T-helper 1 cell treated with Interleukin-12 subunit alpha and Interleukin-12 subunit beta and Interleukin-4 antibody, amounts not matched to agents 30 μg/mL and 1 μg/mL, for 36 hours (primary cell): ENCODE measurements around the gene PRSS1.
"Not testable (repeated sequence)": the region's sequence is repeated elsewhere in the genome, so short reads cannot be mapped to it uniquely, and the experiment has no call there.

ENCODE experiments used
- H3K27ac Mint-ChIP-seq: one replicate; pipeline ENCODE4 v1.8.0; 2021; ENCODE audit warnings: mild to moderate bottlenecking, mixed read lengths
- H3K27me3 Mint-ChIP-seq: one replicate; pipeline ENCODE4 v1.8.0; 2021; ENCODE audit warnings: low read depth, mixed read lengths
- H3K36me3 Mint-ChIP-seq: one replicate; pipeline ENCODE4 v1.8.0; 2021; ENCODE audit warnings: low read depth, mixed read lengths
- H3K4me1 Mint-ChIP-seq: one replicate; pipeline ENCODE4 v1.8.0; 2021; ENCODE audit warnings: low read depth, mixed read lengths
- H3K4me3 Mint-ChIP-seq: one replicate; pipeline ENCODE4 v1.8.0; 2021; ENCODE audit warnings: mild to moderate bottlenecking, moderate library complexity, mixed read lengths
- H3K9me3 Mint-ChIP-seq: one replicate; pipeline ENCODE4 v1.8.0; 2021; ENCODE audit warnings: mixed read lengths

Gene PRSS1

DNA sequence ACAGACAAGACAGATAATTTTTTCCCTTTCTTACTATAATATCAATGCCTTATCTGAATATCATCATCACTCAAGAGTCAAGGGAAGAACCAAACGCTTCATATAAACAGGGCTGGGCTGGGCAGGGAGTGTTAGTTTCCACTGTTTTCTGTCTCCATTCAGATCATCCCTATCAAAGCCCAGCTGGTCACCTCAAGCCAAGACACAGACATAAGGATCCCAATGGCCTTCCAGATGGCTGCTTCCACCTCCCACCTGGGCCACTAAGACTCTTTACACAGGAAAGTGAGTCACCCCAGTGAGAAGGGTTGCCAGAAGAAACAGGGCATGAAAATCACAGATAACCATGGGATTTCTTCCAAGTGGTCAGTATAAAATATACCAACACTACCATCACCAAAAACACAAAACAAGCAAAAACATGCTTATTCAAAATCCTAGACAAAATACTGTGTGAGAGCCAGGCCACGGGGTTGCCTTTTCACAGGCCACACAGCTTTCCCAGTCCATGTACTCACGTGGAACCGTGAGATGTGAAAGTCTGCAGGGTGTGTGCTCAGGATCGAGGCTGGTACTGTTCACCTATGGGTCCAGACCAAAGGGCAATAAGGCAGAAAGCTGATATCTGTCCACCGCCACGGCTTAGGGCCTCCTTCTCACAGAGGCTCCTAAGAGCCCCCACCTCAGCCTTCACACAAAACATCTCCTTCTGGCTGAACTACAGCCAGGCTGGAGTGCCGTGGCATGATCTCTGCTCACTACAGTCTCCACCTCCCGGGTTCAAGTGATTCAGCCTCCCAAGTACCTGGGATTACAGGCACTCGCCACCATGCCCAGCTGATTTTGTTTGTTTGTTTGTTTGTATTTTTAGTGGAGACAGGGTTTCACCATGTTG is 5.7 kb downstream of the PRSS1 start:
- no peak overlapping the region for H3K4me3 Mint-ChIP-seq
- H3K27ac Mint-ChIP-seq: no peak overlapping the region
- no peaks in the 10 kb centered on the region for H3K36me3 Mint-ChIP-seq
- H3K27me3 Mint-ChIP-seq: peaks cover 9% of the 10 kb centered on the region
- H3K9me3 Mint-ChIP-seq: no peaks in the 10 kb centered on the region
- H3K4me1 Mint-ChIP-seq: peaks cover 2% of the 10 kb centered on the region

DNA sequence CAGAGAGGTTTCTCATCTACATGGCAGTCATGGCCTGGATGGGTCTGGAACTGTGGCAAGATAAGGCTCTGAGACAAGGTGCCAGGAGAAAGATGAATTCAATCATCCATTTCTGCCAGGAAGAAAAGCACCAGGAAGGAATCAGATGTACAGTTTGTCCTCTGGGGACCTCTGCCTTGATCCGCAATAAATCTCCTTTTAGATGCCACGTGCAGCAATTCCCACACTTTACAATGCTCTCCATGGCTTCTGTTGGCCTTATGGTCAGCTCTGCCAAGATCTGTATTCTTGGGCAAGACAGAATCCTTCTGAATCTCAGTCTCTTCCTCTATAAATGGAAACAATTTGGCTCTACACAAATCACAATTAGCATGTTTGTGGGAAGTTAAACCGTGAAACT is 9.0 kb downstream of the PRSS1 start:
- not testable (repeated sequence) for H3K4me3 Mint-ChIP-seq, H3K4me1 Mint-ChIP-seq, H3K27ac Mint-ChIP-seq, H3K36me3 Mint-ChIP-seq, H3K9me3 Mint-ChIP-seq, H3K27me3 Mint-ChIP-seq

DNA sequence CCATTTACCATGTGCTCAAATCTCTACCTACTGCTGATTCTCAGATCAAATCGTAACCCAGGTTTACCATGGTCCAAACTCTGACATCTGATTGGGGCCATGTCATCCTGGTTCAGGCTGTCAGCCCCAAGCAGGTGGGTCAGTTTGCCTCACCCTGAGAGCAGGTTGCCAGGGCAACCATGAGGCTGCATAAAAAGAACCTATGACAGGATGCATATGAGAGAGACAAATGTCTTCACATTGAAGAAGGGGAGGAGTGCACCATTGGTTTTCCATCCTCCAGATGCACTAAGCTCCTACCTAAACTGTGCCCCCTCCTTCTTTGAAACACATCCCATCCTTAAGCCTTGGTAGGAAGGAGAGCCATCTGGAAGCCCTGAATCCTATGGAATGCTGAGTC is 10.2 kb downstream of the PRSS1 start:
- Mint-ChIP-seq H3K9me3 (no peaks in the 10 kb centered on the region), H3K4me3 (no peak overlapping the region), H3K27me3 (no peaks in the 10 kb centered on the region), H3K36me3 (no peaks in the 10 kb centered on the region), H3K27ac (no peak overlapping the region), H3K4me1 (peaks cover 2% of the 10 kb centered on the region)

DNA sequence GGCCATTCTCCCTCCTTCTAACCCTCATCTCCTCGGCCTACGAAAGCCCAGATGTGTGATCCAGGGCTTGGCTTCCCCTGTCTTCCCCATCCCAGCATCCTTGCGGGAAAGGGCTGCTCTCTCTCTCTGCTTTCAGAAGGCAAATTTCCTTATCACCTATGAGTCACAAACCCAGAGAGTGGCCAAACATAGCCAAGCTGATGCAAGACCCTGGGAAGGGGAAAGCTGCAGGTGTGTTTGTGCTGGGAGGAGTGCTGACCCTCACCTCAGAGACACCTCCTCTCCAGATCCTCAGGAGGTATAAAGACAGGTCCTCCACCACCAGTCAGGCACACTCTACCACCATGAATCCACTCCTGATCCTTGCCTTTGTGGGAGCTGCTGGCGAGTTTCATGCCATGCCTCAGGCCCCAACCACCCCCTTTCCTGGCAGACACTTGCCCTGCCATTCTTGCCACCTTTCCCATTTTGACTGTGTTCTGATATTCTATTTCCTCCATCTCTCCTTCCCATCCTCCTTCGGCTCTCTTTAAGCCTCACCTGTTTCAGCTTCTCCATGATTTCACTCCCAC is 10.9 kb downstream of the PRSS1 start:
- Mint-ChIP-seq H3K27me3 (no peaks in the 10 kb centered on the region), H3K4me3 (no peak overlapping the region), H3K27ac (no peak overlapping the region), H3K9me3 (no peaks in the 10 kb centered on the region), H3K36me3 (no peaks in the 10 kb centered on the region), H3K4me1 (peaks cover 2% of the 10 kb centered on the region)

DNA sequence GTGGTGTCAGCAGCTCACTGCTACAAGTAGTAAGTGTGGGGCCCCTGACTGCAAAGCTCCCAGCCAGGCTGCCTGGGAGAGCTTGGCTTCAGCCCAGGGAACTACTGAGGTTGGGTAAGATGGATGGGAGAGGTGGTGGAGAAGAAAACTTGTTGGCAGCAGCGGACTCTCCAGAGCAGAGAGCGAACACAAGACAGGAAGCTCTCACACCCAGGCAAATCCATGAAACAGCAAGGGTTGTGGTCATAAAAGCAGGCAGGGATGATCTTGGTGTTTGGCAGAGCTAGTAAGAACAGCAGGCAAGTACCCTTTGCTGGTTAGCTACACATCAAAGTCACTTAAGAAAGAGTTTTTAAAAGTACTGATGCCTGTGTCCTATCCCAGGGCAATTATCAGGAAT is 12.3 kb downstream of the PRSS1 start:
- not testable (repeated sequence) for H3K4me3 Mint-ChIP-seq, H3K36me3 Mint-ChIP-seq, H3K27ac Mint-ChIP-seq, H3K27me3 Mint-ChIP-seq, H3K9me3 Mint-ChIP-seq, H3K4me1 Mint-ChIP-seq

DNA sequence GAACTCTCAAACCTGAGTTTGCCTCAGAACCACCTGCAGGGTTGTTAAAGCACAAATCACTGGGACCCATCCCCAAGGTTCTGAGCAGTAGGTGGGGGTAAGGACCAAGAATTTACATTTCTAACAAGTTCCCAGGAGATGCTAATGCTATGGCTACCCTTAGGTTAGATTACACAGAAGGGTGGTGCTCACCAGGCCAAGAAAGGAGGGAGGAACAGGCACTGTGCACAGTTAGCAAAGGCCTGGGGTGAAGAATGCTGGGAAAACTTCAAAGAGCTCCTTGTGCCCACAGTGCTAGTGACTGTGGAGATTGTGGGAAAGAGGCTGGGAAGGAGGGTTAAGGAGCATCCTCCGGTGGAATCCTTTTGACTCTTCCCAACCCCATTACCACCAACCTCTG is 12.8 kb downstream of the PRSS1 start:
- H3K27me3 Mint-ChIP-seq: no peaks in the 10 kb centered on the region
- no peaks in the 10 kb centered on the region for H3K9me3 Mint-ChIP-seq
- H3K4me1 Mint-ChIP-seq: peaks cover 2% of the 10 kb centered on the region
- no peak overlapping the region for H3K4me3 Mint-ChIP-seq
- no peak overlapping the region for H3K27ac Mint-ChIP-seq
- no peaks in the 10 kb centered on the region for H3K36me3 Mint-ChIP-seq

DNA sequence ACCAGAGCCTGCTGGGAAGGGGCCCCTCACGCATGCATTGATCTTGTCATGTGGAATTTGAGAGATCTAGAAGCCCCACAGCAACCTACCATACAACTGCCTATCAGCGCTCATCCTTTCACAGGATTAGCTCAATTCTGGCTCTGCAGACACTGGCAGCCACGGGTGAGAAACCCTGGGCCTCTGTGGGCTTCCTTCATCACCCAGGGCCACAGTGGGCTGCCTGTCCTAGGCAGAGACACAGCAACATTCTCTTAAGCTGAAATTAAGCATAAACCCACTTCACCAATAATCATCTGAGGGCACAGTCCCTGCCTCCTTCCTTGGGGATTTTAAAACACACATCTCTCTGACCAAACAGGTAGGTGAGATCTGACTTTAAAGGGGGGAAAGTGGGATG is 18.2 kb downstream of the PRSS1 start:
- Mint-ChIP-seq H3K4me1 (peaks cover 4% of the 10 kb centered on the region), H3K27me3 (peaks cover 7% of the 10 kb centered on the region), H3K36me3 (no peaks in the 10 kb centered on the region), H3K9me3 (no peaks in the 10 kb centered on the region), H3K4me3 (no peak overlapping the region), H3K27ac (no peak overlapping the region)

DNA sequence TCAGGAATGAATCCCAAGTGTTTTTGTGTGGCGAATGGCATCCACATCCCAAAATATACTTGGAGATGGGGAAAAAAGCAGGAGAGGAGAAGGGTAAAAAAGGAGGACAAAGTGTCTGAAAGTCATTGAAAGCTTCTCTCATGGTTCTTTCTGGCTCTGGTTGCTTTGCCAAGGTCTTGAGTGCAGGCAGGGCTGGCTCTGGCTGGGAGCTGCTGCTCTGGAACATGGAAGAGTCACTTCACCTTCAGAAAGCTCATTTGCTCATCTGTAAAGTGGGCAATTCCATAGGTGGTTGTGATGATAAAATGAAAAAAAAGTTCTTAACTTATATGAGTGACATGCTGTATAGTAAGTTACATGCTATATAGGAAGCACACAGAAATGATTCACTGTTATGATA is 18.6 kb downstream of the PRSS1 start:
- H3K27ac Mint-ChIP-seq: no peak overlapping the region
- H3K4me3 Mint-ChIP-seq: no peak overlapping the region
- no peaks in the 10 kb centered on the region for H3K9me3 Mint-ChIP-seq
- peaks cover 7% of the 10 kb centered on the region for H3K27me3 Mint-ChIP-seq
- H3K36me3 Mint-ChIP-seq: no peaks in the 10 kb centered on the region
- peaks cover 4% of the 10 kb centered on the region for H3K4me1 Mint-ChIP-seq

DNA sequence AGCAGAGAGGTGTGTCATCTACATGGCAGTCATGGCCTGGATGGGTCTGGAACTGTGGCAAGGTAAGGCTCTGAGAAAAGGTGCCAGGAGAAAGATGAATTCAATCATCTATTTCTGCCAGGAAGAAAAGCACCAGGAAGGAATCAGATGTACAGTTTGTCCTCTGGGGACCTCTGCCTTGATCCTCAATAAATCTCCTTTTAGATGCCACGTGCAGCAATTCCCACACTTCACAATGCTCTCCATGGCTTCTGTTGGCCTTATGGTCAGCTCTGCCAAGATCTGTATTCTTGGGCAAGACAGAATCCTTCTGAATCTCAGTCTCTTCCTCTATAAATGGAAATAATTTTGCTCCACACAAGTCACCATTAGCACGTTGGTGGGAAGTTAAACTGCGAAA is 19.6 kb downstream of the PRSS1 start:
- not testable (repeated sequence) for H3K4me1 Mint-ChIP-seq, H3K36me3 Mint-ChIP-seq, H3K9me3 Mint-ChIP-seq, H3K27ac Mint-ChIP-seq, H3K4me3 Mint-ChIP-seq, H3K27me3 Mint-ChIP-seq

DNA sequence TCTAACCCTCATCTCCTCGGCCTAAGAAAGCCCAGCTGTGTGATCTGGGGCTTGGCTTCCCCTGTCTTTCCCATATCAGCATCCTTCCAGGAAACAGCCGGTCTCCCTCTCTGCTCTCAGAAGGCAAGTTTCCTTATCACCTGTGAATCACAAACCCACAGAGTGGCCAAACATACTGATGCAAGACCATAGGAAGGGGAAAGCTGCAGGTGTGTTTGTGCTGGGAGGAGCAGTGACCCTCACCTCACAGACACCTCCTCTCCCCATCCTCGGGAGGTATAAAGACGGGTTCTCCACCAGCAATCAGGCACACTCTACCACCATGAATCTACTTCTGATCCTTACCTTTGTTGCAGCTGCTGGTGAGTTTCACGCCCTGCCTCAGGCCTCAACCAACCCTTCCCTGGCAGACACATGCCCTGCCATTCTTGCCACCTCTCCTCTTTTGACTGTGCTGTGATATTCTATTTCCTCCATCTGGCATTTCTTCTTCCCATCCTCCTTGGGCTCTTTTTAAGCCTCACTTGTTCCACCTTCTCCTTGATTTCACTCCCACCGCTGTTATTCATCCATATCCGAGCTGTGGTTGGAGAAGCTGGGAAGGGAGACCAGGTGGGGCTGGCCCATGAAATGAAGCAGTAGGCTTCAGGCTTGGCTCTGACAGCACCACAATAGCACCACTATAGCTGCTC is 21.5 kb downstream of the PRSS1 start, which contains the start of gene PRSS2:
PRSS2 (plus strand) TSS at position 310 of the 692 bp plus-strand sequence; CDS start at position 323, 13 bp downstream.
- H3K9me3 Mint-ChIP-seq: no peaks in the 10 kb centered on the region
- H3K4me3 Mint-ChIP-seq: peak within 1 kb of the TSS; percentile 15
- peaks cover 4% of the 10 kb centered on the region for H3K4me1 Mint-ChIP-seq
- peaks cover 7% of the 10 kb centered on the region for H3K27me3 Mint-ChIP-seq
- peaks cover 3% of the 10 kb centered on the region for H3K36me3 Mint-ChIP-seq
- H3K27ac Mint-ChIP-seq: no peak within 1 kb of the TSS

DNA sequence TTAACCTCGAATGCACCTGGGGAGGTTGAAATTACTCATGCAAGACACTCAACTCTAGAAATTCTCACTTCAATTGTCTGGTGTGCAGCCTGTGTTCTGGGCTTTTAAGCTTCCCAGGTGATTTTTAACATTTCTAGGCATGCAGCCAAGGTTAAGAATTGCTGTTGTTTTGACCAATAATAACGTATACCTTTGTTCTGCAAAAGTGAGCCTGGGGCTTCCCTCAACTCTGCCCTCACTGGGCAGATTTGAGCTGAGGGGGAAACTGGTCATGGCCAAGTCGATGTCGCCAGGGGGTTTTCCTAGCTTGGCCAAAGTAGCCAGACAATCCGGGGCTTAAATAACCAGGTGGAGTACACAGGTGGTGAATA is 22.1 kb downstream of the PRSS1 start:
- no peak overlapping the region for H3K4me3 Mint-ChIP-seq

DNA sequence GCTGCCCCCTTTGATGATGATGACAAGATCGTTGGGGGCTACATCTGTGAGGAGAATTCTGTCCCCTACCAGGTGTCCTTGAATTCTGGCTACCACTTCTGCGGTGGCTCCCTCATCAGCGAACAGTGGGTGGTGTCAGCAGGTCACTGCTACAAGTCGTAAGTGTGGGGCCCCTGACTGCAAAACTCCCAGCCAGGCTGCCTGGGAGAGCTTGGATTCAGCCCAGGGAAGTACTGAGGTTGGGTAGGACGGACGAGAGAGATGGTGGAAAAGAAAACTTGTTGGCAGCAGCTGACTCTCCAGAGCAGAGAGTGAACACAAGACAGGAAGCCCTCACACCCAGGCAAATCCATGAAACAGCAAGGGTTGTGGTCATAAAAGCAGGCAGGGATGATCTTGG is 22.8 kb downstream of the PRSS1 start:
- peaks cover 3% of the 10 kb centered on the region for H3K36me3 Mint-ChIP-seq
- H3K4me1 Mint-ChIP-seq: peaks cover 4% of the 10 kb centered on the region
- no peak overlapping the region for H3K4me3 Mint-ChIP-seq
- H3K27ac Mint-ChIP-seq: no peak overlapping the region
- H3K9me3 Mint-ChIP-seq: no peaks in the 10 kb centered on the region
- peaks cover 7% of the 10 kb centered on the region for H3K27me3 Mint-ChIP-seq

More for the DNA sequence above, 22.1 kb downstream of the PRSS1 start:
- Mint-ChIP-seq H3K27me3 (peaks cover 7% of the 10 kb centered on the region), H3K4me1 (peaks cover 4% of the 10 kb centered on the region), H3K36me3 (peaks cover 3% of the 10 kb centered on the region), H3K9me3 (no peaks in the 10 kb centered on the region), H3K27ac (no peak overlapping the region)

DNA sequence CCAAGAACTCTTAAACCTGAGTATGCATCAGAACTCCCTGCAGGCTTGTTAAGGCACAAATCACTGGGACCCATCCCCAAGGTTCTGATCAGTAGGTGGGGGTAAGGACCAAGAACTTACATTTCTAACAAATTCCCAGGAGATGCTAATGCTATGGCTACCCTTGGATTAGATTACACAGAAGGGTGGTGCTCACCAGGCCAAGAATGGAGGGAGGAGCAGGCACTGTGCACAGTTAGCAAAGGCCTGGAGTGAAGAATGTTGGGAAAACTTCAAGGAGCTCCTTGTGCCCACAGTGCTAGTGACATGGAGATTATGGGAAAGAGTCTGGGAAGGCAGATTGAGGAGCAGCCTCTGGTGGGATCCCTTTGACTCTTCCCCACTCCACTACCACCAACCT is 23.4 kb downstream of the PRSS1 start:
- Mint-ChIP-seq H3K9me3 (no peaks in the 10 kb centered on the region), H3K4me1 (peaks cover 6% of the 10 kb centered on the region), H3K27ac (no peak overlapping the region), H3K4me3 (no peak overlapping the region), H3K36me3 (peaks cover 3% of the 10 kb centered on the region), H3K27me3 (peaks cover 7% of the 10 kb centered on the region)

DNA sequence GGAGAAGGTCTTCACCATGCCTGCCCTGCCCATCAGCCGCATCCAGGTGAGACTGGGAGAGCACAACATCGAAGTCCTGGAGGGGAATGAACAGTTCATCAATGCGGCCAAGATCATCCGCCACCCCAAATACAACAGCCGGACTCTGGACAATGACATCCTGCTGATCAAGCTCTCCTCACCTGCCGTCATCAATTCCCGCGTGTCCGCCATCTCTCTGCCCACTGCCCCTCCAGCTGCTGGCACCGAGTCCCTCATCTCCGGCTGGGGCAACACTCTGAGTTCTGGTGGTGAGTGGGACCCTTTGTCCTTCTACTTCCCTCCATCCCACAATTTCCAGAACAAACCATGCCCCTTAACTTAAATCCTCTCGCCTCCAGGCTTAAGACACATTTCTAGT is 24.0 kb downstream of the PRSS1 start:
- peaks cover 9% of the 10 kb centered on the region for H3K4me1 Mint-ChIP-seq
- no peak overlapping the region for H3K4me3 Mint-ChIP-seq
- H3K27ac Mint-ChIP-seq: no peak overlapping the region
- no peaks in the 10 kb centered on the region for H3K9me3 Mint-ChIP-seq
- peaks cover 3% of the 10 kb centered on the region for H3K27me3 Mint-ChIP-seq
- peaks cover 3% of the 10 kb centered on the region for H3K36me3 Mint-ChIP-seq
